ENCODE results near the gene ARIH1. TPM values are rescaled to one million over a fixed set of nuclear protein-coding genes. Genes with fewer than 3 reads are reported as not detected.

Gene ARIH1
- total and polyA plus RNA-seq, 10 of the 15 experiments (the other 5 are each of a cell fraction or from before 2014, with no cell fraction given), result 14.7 to 99.5 (median 26.5) TPM

DNA sequence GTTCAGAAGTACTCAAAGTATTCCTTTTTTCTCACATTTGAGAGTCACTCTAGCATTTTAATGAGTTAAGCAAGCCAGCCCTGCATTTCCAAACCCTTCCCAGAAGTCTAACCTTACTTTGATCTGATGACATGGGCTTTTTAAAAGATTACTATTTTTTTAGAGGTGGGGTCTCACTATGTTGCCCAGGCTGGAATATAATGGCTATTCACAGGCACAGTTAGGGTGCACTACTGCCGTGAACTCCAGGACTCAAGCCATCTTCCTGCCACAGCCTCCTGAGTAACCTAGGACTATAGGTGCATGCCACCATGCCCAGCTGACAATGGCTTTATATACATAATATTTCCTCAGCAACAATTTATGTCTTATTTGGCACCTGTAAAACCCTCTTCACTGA, 116.3 kb downstream of the ARIH1 start:
- RAD21 ChIA-PET (ENCODE audit: unreplicated experiment), result no interaction called here
- Histone ChIP-seq H3K4me1 (ENCODE audit: control insufficient read depth, insufficient read depth, low read length) (no peaks in the 10 kb centered on the region), H3K9ac (ENCODE audit: control insufficient read depth, insufficient read depth, low read length) (no peak overlapping the region), H3K9me3 (replicated peaks; ENCODE audit: control insufficient read depth, insufficient read depth, low read length) (no peaks in the 10 kb centered on the region), H3K4me3 (no peak overlapping the region), H3K27ac (ENCODE audit: control insufficient read depth, insufficient read depth) (no peak overlapping the region), H3K79me2 (ENCODE audit: control insufficient read depth, insufficient read depth, low read length) (no peaks in the 10 kb centered on the region), H3K27me3 (replicated peaks in 1 of 2; ENCODE audit: control insufficient read depth in 2 of 2, insufficient read depth in 2 of 2, low read length in 1 of 2) (no peaks in the 10 kb centered on the region), H4K20me1 (ENCODE audit: control insufficient read depth, insufficient read depth) (no peaks in the 10 kb centered on the region), H3K4me2 (ENCODE audit: control insufficient read depth, insufficient read depth) (no peak overlapping the region), H2AFZ (ENCODE audit: control insufficient read depth, low read depth, low read length) (no peak overlapping the region), H3K36me3 (ENCODE audit: control insufficient read depth in 2 of 2, insufficient read depth in 2 of 2, low read length in 1 of 2) (no peaks in the 10 kb centered on the region; a peak in 2 of 4 replicates)
- intact Hi-C loops (cut with micrococcal nuclease; ENCODE audit: unreplicated experiment) (no loop called here), in situ Hi-C loops (cut with MboI) (no loop called here)
- CTCF ChIA-PET, result interaction anchor here (1.2 to 2.7 kb wide), 2 partner anchors 9 to 11 kb away, joined by 5 to 29 read pairs; no protein-coding TSS in a partner anchor
- WGBS (ENCODE audit: insufficient coverage, insufficient replicate concordance, low lambda C conversion rate, missing lambda C conversion rate), result 100% methylated on average over 1 of the region's 1 CpG
- BruUV-seq (replicated peaks), result no TSS peak
- POLR2A ChIA-PET, result no interaction called here
- DNase-seq (ENCODE audit: low read depth, low spot score) (no peak), FAIRE-seq (no peak), ATAC-seq (no peak)
- TF ChIP-seq, protein P1, sequence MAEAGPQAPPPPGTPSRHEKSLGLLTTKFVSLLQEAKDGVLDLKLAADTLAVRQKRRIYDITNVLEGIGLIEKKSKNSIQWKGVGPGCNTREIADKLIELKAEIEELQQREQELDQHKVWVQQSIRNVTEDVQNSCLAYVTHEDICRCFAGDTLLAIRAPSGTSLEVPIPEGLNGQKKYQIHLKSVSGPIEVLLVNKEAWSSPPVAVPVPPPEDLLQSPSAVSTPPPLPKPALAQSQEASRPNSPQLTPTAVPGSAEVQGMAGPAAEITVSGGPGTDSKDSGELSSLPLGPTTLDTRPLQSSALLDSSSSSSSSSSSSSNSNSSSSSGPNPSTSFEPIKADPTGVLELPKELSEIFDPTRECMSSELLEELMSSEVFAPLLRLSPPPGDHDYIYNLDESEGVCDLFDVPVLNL (IDR thresholded peaks at IDR 0.05; ENCODE audit: low read depth, low read length), result no peak
- no peak for TF ChIP-seq ETV6 (conservative IDR thresholded peaks at IDR 0.05 in 1 of 2, IDR thresholded peaks at IDR 0.05 in 1 of 2; ENCODE audit: borderline replicate concordance in 1 of 2, low read depth in 1 of 2)
- TF ChIP-seq SUZ12 (IDR thresholded peaks at IDR 0.05; ENCODE audit: unreplicated experiment), result no peak
- TF ChIP-seq MTA2 (IDR thresholded peaks at IDR 0.05; ENCODE audit: low read depth), result no peak
- no peak for TF ChIP-seq RB1 (IDR thresholded peaks at IDR 0.05; ENCODE audit: borderline replicate concordance)
- TF ChIP-seq TAF1 (IDR thresholded peaks at IDR 0.05; ENCODE audit: borderline replicate concordance, low read depth, low read length), result no peak
- TF ChIP-seq ASH2L (IDR thresholded peaks at IDR 0.05; ENCODE audit: borderline replicate concordance, low read depth), result no peak
- TF ChIP-seq TCF7 (IDR thresholded peaks at IDR 0.05; ENCODE audit: borderline replicate concordance), result no peak
- SMC1A ChIA-PET (ENCODE audit: uncharacterized antibody, unreplicated experiment), result interaction anchor here (1.5 kb wide), 1 partner anchor 8 kb away, joined by 3 read pairs; no protein-coding TSS in a partner anchor

Measured in GM12878 (cell line).